GM21526 (cell line): ENCODE data around the gene CETN2.
"Not testable (repeated sequence)": the region's sequence is repeated elsewhere in the genome, so short reads cannot be mapped to it uniquely, and the experiment has no call there.

Experiments
- ATAC-seq: cut with Tn5 transposase; IDR thresholded peaks from one replicate; pipeline ENCODE4 v1.9.1; 2021; ENCODE audit warnings: moderate library complexity; ENCODE audit not compliant: unreplicated experiment, low FRiP score

Gene CETN2

DNA sequence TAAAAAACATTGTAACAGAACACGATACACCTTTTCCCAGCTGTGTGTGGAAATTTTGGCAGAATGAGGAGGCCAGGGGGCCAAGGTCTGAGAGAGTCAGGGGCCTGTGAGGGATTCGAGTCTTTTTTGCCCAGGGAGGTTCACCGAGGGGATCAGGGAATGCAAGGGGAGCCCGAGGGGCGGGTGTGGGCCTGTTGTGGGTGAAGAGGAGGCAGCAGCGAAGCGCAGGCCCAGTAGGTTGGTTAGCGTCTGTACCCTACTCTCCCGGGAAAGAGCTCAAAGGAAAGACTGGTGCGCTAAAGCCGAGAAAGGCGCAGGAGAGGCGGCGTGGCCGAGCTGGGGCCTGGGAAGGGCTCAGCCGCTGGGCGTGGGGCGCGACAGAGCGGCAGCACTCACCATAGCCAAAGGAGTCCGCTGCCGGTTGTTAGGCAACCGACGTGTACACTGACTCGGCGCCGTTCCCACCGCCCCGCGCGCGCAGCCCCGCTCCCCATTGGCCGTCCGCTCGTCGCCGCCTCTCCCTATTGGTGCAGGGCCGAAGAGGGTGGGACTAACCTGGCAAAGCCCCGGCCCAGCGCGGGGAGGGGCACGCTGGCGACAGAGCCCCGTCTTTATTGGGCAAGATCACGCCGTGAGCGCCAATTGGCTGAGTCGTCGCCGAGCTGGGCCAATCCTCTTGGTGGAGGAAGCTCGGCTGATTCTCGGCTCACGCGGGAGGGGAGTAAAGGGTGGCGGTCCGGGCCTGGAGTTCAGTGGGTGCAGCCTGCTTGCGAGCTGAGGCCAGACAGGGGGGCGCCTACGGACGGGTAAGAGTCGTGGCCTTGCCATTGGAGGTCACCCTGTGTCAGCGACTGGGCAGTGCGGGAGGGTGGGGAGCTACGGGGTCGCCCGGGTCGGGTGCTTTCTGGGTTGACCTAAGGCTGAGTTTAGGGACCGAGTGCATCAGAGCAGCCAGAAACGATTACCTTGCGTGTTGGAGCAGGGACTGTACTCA is at the start of gene CETN2, which contains the start of gene NSDHL:
Gene CETN2, minus strand, starts transcription at position 446 of the 994 bp plus-strand sequence. Its CDS starts 47 bp downstream, at position 399.
Gene NSDHL, plus strand, starts transcription at position 752 of the 994 bp plus-strand sequence. CDS start 15,262 bp downstream, outside the sequence.
- ATAC-seq = peak; percentile 98

- ATAC-seq = no peak
These were observed 48.6 kb upstream of the CETN2 start for GRCh38 chrX:152878976-152879755.

- no peak for ATAC-seq
These were observed 46.6 kb upstream of the CETN2 start for GRCh38 chrX:152876931-152877840.

GRCh38 chrX:152873361-152873760 is 42.8 kb upstream of the CETN2 start:
- ATAC-seq = no peak

DNA sequence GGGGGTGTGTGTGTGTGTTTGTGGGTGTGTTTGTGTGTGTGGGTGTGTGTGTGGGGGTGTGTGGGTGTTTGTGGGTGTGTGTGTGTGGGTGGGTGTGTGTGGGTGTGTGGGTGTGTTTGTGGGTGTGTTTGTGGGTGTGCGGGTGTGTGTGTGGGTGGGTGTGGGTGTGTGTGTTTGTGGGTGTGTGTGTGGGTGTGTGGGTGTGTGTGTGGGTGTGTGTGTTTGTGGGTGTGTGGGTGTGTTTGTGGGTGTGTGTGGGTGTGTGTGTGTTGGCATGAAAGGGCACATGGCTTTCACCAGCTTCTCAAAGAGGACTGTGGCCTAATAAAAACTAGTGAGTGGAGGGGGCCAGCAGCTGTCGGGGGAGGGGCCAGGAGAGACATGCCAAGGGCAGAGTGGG is 42.0 kb upstream of the CETN2 start:
- ATAC-seq = no peak

- no peak for ATAC-seq
These were observed 40.7 kb upstream of the CETN2 start for GRCh38 chrX:152871260-152871659.

GRCh38 chrX:152869972-152870371 is 39.4 kb upstream of the CETN2 start:
- no peak for ATAC-seq

GRCh38 chrX:152866386-152866785 is 35.8 kb upstream of the CETN2 start:
- no peak for ATAC-seq

GRCh38 chrX:152865232-152865920 is 34.8 kb upstream of the CETN2 start:
- ATAC-seq = no peak

- ATAC-seq = no peak
These were observed 31.3 kb upstream of the CETN2 start for GRCh38 chrX:152861826-152862225.

GRCh38 chrX:152861116-152861515 is 30.6 kb upstream of the CETN2 start:
- ATAC-seq = no peak

GRCh38 chrX:152853986-152854385 is 23.4 kb upstream of the CETN2 start:
- ATAC-seq = no peak

DNA sequence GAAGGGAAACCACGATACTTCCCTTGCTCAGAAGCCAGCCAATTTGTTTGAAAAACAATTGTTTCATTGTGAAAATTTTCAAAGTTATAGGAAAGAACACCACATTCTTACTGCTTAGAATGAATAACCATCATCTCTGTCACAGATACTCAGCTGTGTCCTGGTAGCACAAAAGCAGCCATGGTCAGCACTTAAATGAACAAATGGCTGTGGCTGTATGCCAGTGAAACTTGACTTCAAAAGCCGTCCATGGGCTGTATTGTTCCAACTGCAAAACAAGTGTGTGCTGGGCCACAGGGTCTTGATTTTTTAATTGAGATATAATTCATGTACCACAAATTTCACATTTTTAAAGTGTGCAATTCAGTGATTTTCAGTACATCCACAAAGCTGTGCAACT is 19.9 kb upstream of the CETN2 start:
- ATAC-seq = no peak

GRCh38 chrX:152847281-152847680 is 16.7 kb upstream of the CETN2 start:
- no peak for ATAC-seq

DNA sequence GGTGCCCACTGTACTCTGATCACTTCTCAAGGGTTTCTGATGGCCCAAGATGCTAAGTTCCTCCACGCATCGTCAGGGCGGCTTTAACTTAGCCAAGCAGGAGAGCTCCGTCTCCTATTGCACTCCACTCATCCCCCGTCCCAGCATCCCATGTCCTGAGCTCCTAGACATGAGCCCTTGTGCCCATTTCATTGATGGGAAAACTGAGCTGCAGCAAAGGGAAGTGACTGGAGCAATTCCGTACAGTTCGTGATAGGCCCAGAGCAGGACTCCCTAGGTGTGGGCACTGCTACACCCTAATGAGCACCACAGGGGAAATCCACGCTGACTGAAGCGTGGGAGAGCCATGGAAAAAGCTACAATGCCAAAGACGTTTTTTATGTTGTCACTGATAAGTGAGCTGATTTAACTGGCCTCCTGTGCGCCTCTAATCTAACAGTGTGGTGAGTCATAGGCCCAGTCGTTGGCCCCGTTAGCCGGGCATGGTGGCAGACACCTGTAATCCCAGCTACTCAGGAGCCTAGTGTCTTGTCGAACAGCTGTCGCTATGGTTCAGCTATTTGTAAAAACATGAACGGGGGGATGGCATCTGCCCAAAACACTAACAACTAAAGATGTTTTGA is 15.2 kb upstream of the CETN2 start:
- no peak for ATAC-seq

DNA sequence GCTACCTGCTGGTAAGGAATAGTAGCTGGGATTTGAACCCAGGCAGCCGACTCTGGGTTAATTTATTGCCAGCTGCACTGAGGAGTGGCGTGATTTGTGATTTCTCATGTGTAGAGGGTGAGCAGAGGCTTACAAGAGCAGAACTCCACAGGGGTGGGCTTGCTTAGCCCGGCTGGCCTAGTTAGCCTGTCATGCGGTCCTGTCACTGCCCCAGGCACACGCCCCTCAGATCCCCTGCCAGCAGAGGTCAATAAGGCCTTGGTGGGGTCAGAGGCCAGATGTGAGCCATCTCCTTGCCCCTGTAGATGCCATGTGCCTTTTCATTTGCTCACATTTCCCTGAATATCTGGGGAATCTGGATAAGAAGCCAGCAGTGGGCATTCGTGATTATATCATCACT is 13.7 kb upstream of the CETN2 start:
- no peak for ATAC-seq

DNA sequence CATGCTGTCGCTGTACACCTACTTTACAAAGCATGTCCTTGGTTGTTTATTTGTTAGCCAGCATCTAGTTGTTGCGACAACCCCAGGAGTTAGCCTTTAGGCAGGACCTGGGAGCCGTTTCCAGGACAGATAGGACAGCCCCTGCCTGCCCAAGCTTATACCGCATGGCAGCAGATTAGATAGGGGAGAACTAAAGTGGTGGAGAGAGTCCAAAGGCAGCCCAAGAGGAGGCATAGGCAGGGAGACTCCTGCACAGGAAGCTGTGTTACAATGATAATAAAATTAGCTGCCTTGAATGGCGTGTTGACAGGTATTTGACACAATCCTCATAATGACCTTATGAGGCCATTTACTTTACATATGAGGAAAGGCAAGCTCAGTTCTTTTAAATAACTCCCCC is 13.3 kb upstream of the CETN2 start:
- ATAC-seq = no peak

DNA sequence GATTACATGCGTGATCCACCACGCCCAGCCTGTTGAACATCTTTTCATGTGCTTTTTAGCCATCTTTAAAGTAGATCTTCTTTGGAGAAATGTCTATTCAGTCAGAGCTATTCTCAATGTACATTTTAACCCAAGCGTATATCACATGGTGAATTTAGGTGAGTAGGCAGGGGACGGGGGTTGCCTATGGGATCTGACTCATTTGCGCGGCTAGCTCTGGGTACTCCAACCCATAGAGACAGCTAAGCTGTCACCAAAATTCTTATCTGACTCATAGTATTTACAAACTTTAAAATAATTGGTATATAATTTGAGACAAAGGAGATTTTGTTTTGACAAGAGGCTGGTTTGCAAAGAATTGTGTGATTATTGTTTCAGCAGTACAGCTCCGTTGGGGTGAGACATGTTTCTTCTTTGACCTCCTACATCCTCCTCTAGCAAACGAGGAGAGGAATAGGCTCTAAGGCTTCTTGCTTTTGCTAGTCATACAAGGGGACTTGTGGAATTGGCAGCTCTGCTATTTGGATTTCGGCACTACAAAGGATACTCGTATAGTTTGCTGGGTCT is 12.3 kb upstream of the CETN2 start:
- ATAC-seq = no peak

GRCh38 chrX:152835470-152835869 is 4.9 kb upstream of the CETN2 start:
- not testable (repeated sequence) for ATAC-seq
